ENCODE data around the gene PRKCZ. TPM values are rescaled to one million over a fixed set of nuclear protein-coding genes. Genes with fewer than 3 reads are reported as not detected.

PRKCZ gene
- total RNA-seq, 3 donors from 2014 or later (not counting 1 experiment from before 2014, with no cell fraction given) = 25.1 to 37.1 (median 30.5) TPM

GRCh38 chr1:2103266-2103900 is 53.2 kb downstream of the PRKCZ start:
- H3K4me1 Mint-ChIP-seq = no peaks in the 10 kb centered on the region
- H3K36me3 Mint-ChIP-seq = no peaks in the 10 kb centered on the region
- Histone ChIP-seq H3K4me3 (ENCODE audit: low read length) (no peak overlapping the region), H3K4me1 (ENCODE audit: control insufficient read depth, insufficient read depth, low read length) (no peaks in the 10 kb centered on the region), H3K27me3 (ENCODE audit: control insufficient read depth, insufficient read depth, low read length) (no peaks in the 10 kb centered on the region), H3K27ac (ENCODE audit: low read length) (no peak overlapping the region), H3K9me3 (ENCODE audit: control insufficient read depth, insufficient read depth, low read length) (no peaks in the 10 kb centered on the region), H3K36me3 (ENCODE audit: control insufficient read depth, insufficient read depth, low read length) (no peaks in the 10 kb centered on the region)
- H3K27me3 Mint-ChIP-seq (ENCODE audit: low read depth in 2 of 2) = no peaks in the 10 kb centered on the region
- no peaks in the 10 kb centered on the region for H3K9me3 Mint-ChIP-seq
- ATAC-seq (no peak), DNase-seq (no peak)
- intact Hi-C loops (cut with micrococcal nuclease) = no loop called here
- 95% methylated on average over 25 of the region's 25 CpGs for WGBS (ENCODE audit: insufficient coverage)
- no peak for TF ChIP-seq CTCF (IDR thresholded peaks at IDR 0.05)
- no peak overlapping the region for H3K4me3 Mint-ChIP-seq
- H3K27ac Mint-ChIP-seq = no peak overlapping the region

- H3K36me3 Mint-ChIP-seq = no peaks in the 10 kb centered on the region
- no peak for DNase-seq
- no peak for TF ChIP-seq CTCF (IDR thresholded peaks at IDR 0.05)
- H3K27ac Mint-ChIP-seq = no peak overlapping the region
- no peak overlapping the region for H3K4me3 Mint-ChIP-seq
- H3K27ac ChIP-seq (ENCODE audit: low read length) = no peak overlapping the region
- H3K27me3 Mint-ChIP-seq (ENCODE audit: low read depth in 2 of 2) = no peaks in the 10 kb centered on the region
- no peaks in the 10 kb centered on the region for H3K4me1 ChIP-seq (ENCODE audit: control insufficient read depth, insufficient read depth, low read length)
- no peak for ATAC-seq
- H3K36me3 ChIP-seq (ENCODE audit: control insufficient read depth, insufficient read depth, low read length) = no peaks in the 10 kb centered on the region
- no peaks in the 10 kb centered on the region for H3K4me1 Mint-ChIP-seq
- 96% methylated on average over 22 of the region's 22 CpGs for WGBS (ENCODE audit: insufficient coverage)
- intact Hi-C loops (cut with micrococcal nuclease) = no loop called here
- H3K4me3 ChIP-seq (ENCODE audit: low read length) = no peak overlapping the region
- H3K9me3 Mint-ChIP-seq = no peaks in the 10 kb centered on the region
- H3K27me3 ChIP-seq (ENCODE audit: control insufficient read depth, insufficient read depth, low read length) = no peaks in the 10 kb centered on the region
- no peaks in the 10 kb centered on the region for H3K9me3 ChIP-seq (ENCODE audit: control insufficient read depth, insufficient read depth, low read length)
Observed at GRCh38 chr1:2103901-2104590, 53.8 kb downstream of the PRKCZ start.

GRCh38 chr1:2104621-2105427 is 54.6 kb downstream of the PRKCZ start:
- Histone ChIP-seq H3K9me3 (ENCODE audit: control insufficient read depth, insufficient read depth, low read length) (no peaks in the 10 kb centered on the region), H3K27me3 (ENCODE audit: control insufficient read depth, insufficient read depth, low read length) (no peaks in the 10 kb centered on the region), H3K4me3 (ENCODE audit: low read length) (no peak overlapping the region), H3K27ac (ENCODE audit: low read length) (no peak overlapping the region), H3K4me1 (ENCODE audit: control insufficient read depth, insufficient read depth, low read length) (no peaks in the 10 kb centered on the region), H3K36me3 (ENCODE audit: control insufficient read depth, insufficient read depth, low read length) (no peaks in the 10 kb centered on the region)
- no peaks in the 10 kb centered on the region for H3K36me3 Mint-ChIP-seq
- ATAC-seq (peak in 1 of 3 donors; percentile 56), DNase-seq (no peak)
- WGBS (ENCODE audit: insufficient coverage) = 89% methylated on average over 27 of the region's 32 CpGs
- no peaks in the 10 kb centered on the region for H3K4me1 Mint-ChIP-seq
- no peaks in the 10 kb centered on the region for H3K9me3 Mint-ChIP-seq
- no peak overlapping the region for H3K27ac Mint-ChIP-seq
- no peaks in the 10 kb centered on the region for H3K27me3 Mint-ChIP-seq (ENCODE audit: low read depth in 2 of 2)
- intact Hi-C loops (cut with micrococcal nuclease) = no loop called here
- no peak for TF ChIP-seq CTCF (IDR thresholded peaks at IDR 0.05)
- H3K4me3 Mint-ChIP-seq = no peak overlapping the region
